Measurements from ENCODE around the gene DAD1.

DNA sequence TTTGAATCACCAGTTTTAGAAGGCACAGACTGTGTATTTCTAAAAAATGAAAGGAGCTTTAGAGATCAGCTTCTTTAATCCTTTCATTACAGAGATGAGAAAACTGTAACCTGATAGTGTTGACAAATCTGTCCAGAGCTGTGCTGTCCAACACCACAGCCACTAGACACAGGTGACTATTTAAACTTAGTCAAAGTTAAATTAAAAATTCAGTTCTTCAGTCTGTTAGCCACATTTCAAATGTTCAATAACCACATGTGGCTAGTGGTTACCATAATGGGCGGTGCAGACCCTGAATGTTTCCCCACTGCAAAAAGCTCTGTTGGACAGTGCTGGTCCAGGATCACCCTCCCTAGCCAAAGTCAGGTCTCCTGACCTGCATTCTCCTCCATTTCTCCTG, 21.6 kb downstream of the DAD1 start:
- TF ChIP-seq, protein P1, sequence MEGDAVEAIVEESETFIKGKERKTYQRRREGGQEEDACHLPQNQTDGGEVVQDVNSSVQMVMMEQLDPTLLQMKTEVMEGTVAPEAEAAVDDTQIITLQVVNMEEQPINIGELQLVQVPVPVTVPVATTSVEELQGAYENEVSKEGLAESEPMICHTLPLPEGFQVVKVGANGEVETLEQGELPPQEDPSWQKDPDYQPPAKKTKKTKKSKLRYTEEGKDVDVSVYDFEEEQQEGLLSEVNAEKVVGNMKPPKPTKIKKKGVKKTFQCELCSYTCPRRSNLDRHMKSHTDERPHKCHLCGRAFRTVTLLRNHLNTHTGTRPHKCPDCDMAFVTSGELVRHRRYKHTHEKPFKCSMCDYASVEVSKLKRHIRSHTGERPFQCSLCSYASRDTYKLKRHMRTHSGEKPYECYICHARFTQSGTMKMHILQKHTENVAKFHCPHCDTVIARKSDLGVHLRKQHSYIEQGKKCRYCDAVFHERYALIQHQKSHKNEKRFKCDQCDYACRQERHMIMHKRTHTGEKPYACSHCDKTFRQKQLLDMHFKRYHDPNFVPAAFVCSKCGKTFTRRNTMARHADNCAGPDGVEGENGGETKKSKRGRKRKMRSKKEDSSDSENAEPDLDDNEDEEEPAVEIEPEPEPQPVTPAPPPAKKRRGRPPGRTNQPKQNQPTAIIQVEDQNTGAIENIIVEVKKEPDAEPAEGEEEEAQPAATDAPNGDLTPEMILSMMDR (conservative IDR thresholded peaks at IDR 0.05; ENCODE audit: low read length), result no peak
- no peak for TF ChIP-seq EZH2phosphoT487 (IDR thresholded peaks at IDR 0.05; ENCODE audit: borderline replicate concordance, low read depth, low read length)

Data from OCI-LY7 (cell line).